K562 (cell line): Measurements from ENCODE around the gene DYNLL1. TPM values are rescaled to one million over a fixed set of nuclear protein-coding genes. Genes with fewer than 3 reads are reported as not detected.

Source experiments
- ATAC-seq: fragments of 200-7000 bp; cut with Tn5 transposase; 3 replicates; pipeline ENCODE4 v1.9.1; 2020; ENCODE audit warnings: moderate library complexity
- BruUV-seq: library from RNA; stranded (reverse); fragments of 400-500 nt; replicated peaks from 2 replicates; lab custom pipeline; 2021; lab: Mats Ljungman, UMichigan
- CTCF ChIA-PET: fragments of 300-600 bp; formaldehyde crosslinking; extraction: SDS; loops from one replicate; lab custom pipeline; 2021; ENCODE audit warnings: low intra/inter-chr PET ratio; lab: Yijun Ruan, JAX
- POLR2A ChIA-PET: fragments of 300-600, 350-650 bp; sonication (Branson Sonifier 250); formaldehyde crosslinking; extraction: SDS; loops from one replicate; lab custom pipeline; 2021; ENCODE audit warnings: antibody characterized with exemption, inconsistent platforms; lab: Yijun Ruan, JAX
- DNase-seq, 4 experiments: peaks; one replicate each; pipeline versions ENCODE4 v3.0.0 to v3.0.0-alpha.2; 2011 to 2018; ENCODE audit warnings: low spot score in 3 of 4, mixed read lengths in 3 of 4; ENCODE audit errors: extremely low read depth in 1 of 4
- FAIRE-seq: peaks from 2 replicates; lab custom pipeline; 2011; peaks lifted over from hg19 to GRCh38; lab: Jason Lieb, UNC
- H2AFZ ChIP-seq: 2 replicates; pipeline ENCODE4 v1.6.0; 2011; ENCODE audit warnings: low read depth, low read length, control low read depth, inconsistent platforms
- H3K27ac ChIP-seq: fragments of 200-600 bp; 3 replicates; pipeline ENCODE4 v1.8.0; 2011; ENCODE audit warnings: low read depth, mild to moderate bottlenecking, control low read depth, inconsistent platforms, low read length, moderate library complexity, mixed read lengths; ENCODE audit errors: extremely low read depth
- H3K27me3 ChIP-seq, 2 experiments: fragments of 300-600 bp in 1 of 2; 2 replicates in 1 of 2; 3 replicates in 1 of 2; pipeline versions ENCODE4 v1.6.0 to v1.8.0; 2011; ENCODE audit warnings: inconsistent platforms in 2 of 2, low read length in 2 of 2, mild to moderate bottlenecking in 1 of 2, mixed read lengths in 1 of 2, moderate library complexity in 1 of 2; ENCODE audit not compliant: control insufficient read depth in 2 of 2, insufficient read depth in 2 of 2
- H3K36me3 ChIP-seq: fragments of 300-600 bp; 3 replicates; pipeline ENCODE4 v1.8.0; 2011; ENCODE audit warnings: mild to moderate bottlenecking, low read length, inconsistent platforms; ENCODE audit not compliant: control insufficient read depth, insufficient read depth
- H3K4me1 ChIP-seq, 2 experiments: fragments of 200-600 bp in 1 of 2; replicated peaks in 1 of 2; 2 replicates in 1 of 2; 3 replicates in 1 of 2; pipeline versions ENCODE4 v1.5.1 to v1.8.0; 2011; ENCODE audit warnings: inconsistent platforms in 2 of 2, low read length in 2 of 2, mild to moderate bottlenecking in 1 of 2, mixed read lengths in 1 of 2, moderate library complexity in 1 of 2; ENCODE audit not compliant: control insufficient read depth in 2 of 2, insufficient read depth in 2 of 2
- H3K4me2 ChIP-seq: 2 replicates; pipeline ENCODE4 v1.6.1; 2011; ENCODE audit warnings: low read length, control low read depth, inconsistent platforms, mixed read lengths; ENCODE audit not compliant: insufficient read depth
- H3K4me3 ChIP-seq: fragments of 200-600 bp; sonication (generic), shearing (Covaris generic); 2 replicates; pipeline ENCODE4 v1.5.1; 2016; ENCODE audit warnings: control low read depth, inconsistent platforms
- H3K79me2 ChIP-seq: fragments of 200-600 bp; 3 replicates; pipeline ENCODE4 v1.8.0; 2011; ENCODE audit warnings: low read length, inconsistent platforms; ENCODE audit not compliant: control insufficient read depth, insufficient read depth
- H3K9ac ChIP-seq, 2 experiments: 2 replicates each; pipeline versions ENCODE4 v1.6.0 to v1.6.1; 2011; ENCODE audit warnings: low read depth in 2 of 2, low read length in 2 of 2, control low read depth in 1 of 2, inconsistent platforms in 1 of 2, mild to moderate bottlenecking in 1 of 2, mixed read lengths in 1 of 2; ENCODE audit not compliant: insufficient read depth in 1 of 2
- H3K9me1 ChIP-seq: one replicate; pipeline ENCODE4 v1.6.0; 2011; ENCODE audit warnings: inconsistent platforms, mild to moderate bottlenecking, low read length, moderate library complexity; ENCODE audit not compliant: control insufficient read depth, insufficient read depth
- H3K9me3 ChIP-seq: replicated peaks from 2 replicates; pipeline ENCODE4 v1.5.1; 2011; ENCODE audit warnings: low read depth, low read length, inconsistent platforms; ENCODE audit not compliant: control insufficient read depth, insufficient read depth
- H4K20me1 ChIP-seq: replicated peaks from 2 replicates; pipeline ENCODE4 v1.6.1; 2011; ENCODE audit warnings: low read length, inconsistent platforms, mixed read lengths; ENCODE audit not compliant: control insufficient read depth, insufficient read depth
- ATF3 ChIP-seq, 2 experiments: fragments of 450-650 bp in 1 of 2; sonication (generic) in 1 of 2; formaldehyde crosslinking in 1 of 2; IDR thresholded peaks in 1 of 2; conservative IDR thresholded peaks in 1 of 2; 2 replicates each; pipeline versions ENCODE4 v1.6.1 to v1.8.1; 2016 to 2023; ENCODE audit warnings: mild to moderate bottlenecking in 2 of 2, moderate library complexity in 2 of 2, inconsistent platforms in 1 of 2, missing genetic modification reagents in 1 of 2
- CBFA2T3 ChIP-seq: fragments of 450-650 bp; IDR thresholded peaks from 2 replicates; pipeline ENCODE4 v1.6.1; 2017
- CREB3L1 ChIP-seq: fragments of 450-650 bp; IDR thresholded peaks from 2 replicates; pipeline ENCODE4 v1.6.1; 2014; ENCODE audit warnings: low read depth, mild to moderate bottlenecking, moderate library complexity, borderline replicate concordance
- ETV6 ChIP-seq, 3 experiments: fragments of 150-350 bp in 1 of 3; sonication (generic) in 1 of 3; formaldehyde crosslinking in 1 of 3; IDR thresholded peaks; 2 replicates each; pipeline versions ENCODE4 v1.6.1 to v1.8.0; 2014 to 2022; ENCODE audit warnings: borderline replicate concordance in 2 of 3, low read depth in 2 of 3, antibody characterized with exemption in 1 of 3, low read length in 1 of 3, mild to moderate bottlenecking in 1 of 3, missing genetic modification reagents in 1 of 3
- JUN ChIP-seq, 2 experiments: sonication (generic) in 1 of 2; formaldehyde crosslinking in 1 of 2; IDR thresholded peaks; 2 replicates each; pipeline versions ENCODE4 v1.6.1 to v1.8.0; 2012 to 2022; ENCODE audit warnings: borderline replicate concordance in 2 of 2, mild to moderate bottlenecking in 2 of 2, improper control_type of control experiment in 1 of 2, low read depth in 1 of 2, low read length in 1 of 2, missing genetic modification reagents in 1 of 2
- JUND ChIP-seq, 2 experiments: IDR thresholded peaks; 2 replicates in 1 of 2; 3 replicates in 1 of 2; pipeline ENCODE4 v1.6.1; 2011; ENCODE audit warnings: borderline replicate concordance in 2 of 2, low read depth in 2 of 2, low read length in 2 of 2, improper control_type of control experiment in 1 of 2, missing biosample characterization in 1 of 2, missing genetic modification characterization in 1 of 2, missing genetic modification reagents in 1 of 2
- LARP7 ChIP-seq: fragments of 450-650 bp; IDR thresholded peaks from 2 replicates; pipeline ENCODE4 v1.6.1; 2016
- MCM3 ChIP-seq: fragments of 450-650 bp; IDR thresholded peaks from 2 replicates; pipeline ENCODE4 v1.6.1; 2016
- NCOA4 ChIP-seq: fragments of 450-650 bp; IDR thresholded peaks from 2 replicates; pipeline ENCODE4 v1.6.1; 2018; ENCODE audit warnings: mild to moderate bottlenecking; ENCODE audit not compliant: partially characterized antibody
- NR1H2 ChIP-seq: sonication (generic); formaldehyde crosslinking; IDR thresholded peaks from 2 replicates; pipeline ENCODE4 v1.4.0; 2020; ENCODE audit warnings: mild to moderate bottlenecking, missing genetic modification reagents
- RUNX1 ChIP-seq: sonication (generic); IDR thresholded peaks from 2 replicates; pipeline ENCODE4 v1.6.1; 2016; ENCODE audit warnings: antibody characterized with exemption, low read depth
- SMARCA5 ChIP-seq: fragments of 450-650 bp; IDR thresholded peaks from 2 replicates; pipeline ENCODE4 v1.6.1; 2016
- SPI1 ChIP-seq: IDR thresholded peaks from 2 replicates; pipeline ENCODE4 v1.6.1; 2011; ENCODE audit warnings: low read depth, low read length, control low read depth, borderline replicate concordance
- ZEB2 ChIP-seq: fragments of 450-650 bp; IDR thresholded peaks from 2 replicates; pipeline ENCODE4 v1.6.1; 2016
- ZNF436 ChIP-seq: fragments of 250-450, 450-650 bp; sonication (Bioruptor Pico); formaldehyde crosslinking; IDR thresholded peaks from 2 replicates; pipeline ENCODE4 v1.7.0; 2020; ENCODE audit warnings: mild to moderate bottlenecking
- ZNF507 ChIP-seq: conservative IDR thresholded peaks from 2 replicates; pipeline ENCODE4 v1.6.1; 2017; ENCODE audit warnings: missing genetic modification characterization, missing compliant biosample characterization
- ZNF511 ChIP-seq: sonication (generic); formaldehyde crosslinking; IDR thresholded peaks from 2 replicates; pipeline ENCODE4 v1.8.0; 2022; ENCODE audit warnings: mild to moderate bottlenecking, missing genetic modification reagents
- ZNF551 ChIP-seq: fragments of 250-450 bp; sonication (Bioruptor Pico); IDR thresholded peaks from 2 replicates; pipeline ENCODE4 v1.5.0; 2021; ENCODE audit warnings: mild to moderate bottlenecking, moderate library complexity
- WGBS: fragments of 100-300 bp; shearing (Covaris generic); methylation state at CpG from one replicate; pipeline ENCODE4 v1.1.6; 2016; ENCODE audit warnings: low coverage, mixed read lengths; ENCODE audit not compliant: insufficient coverage; ENCODE audit errors: missing lambda C conversion rate; 5-methylcytosine and 5-hydroxymethylcytosine counted together
- in situ Hi-C: fragments of 300-500 bp; cut with MboI; formaldehyde crosslinking; loops from 4 replicates; pipeline ENCODE4 v1.15.0; 2018; ENCODE audit warnings: inconsistent platforms, mixed read lengths
- intact Hi-C: fragments of 100-400 bp; cut with micrococcal nuclease; formaldehyde crosslinking; loops from 2 replicates; pipeline ENCODE4 v1.14.2; 2022
- polyA plus RNA-seq, 8 experiments: library from polyadenylated mRNA; depleted of rRNA in 4 of 8; stranded (reverse) in 5 of 8; unstranded in 3 of 8; fragments of >200 nt; fragmentation: Nextera tagmentation in 2 of 8; fragmentation: Illumina TruSeq in 1 of 8; extraction: Ambion mirVana in 2 of 8; extraction: Trizol in 1 of 8; gene quantifications; 2 replicates each; pipeline versions ENCODE4 v1.2.1 to v1.2.3, GENCODE V29; 2011 to 2014; ENCODE audit warnings: inconsistent platforms in 1 of 8, missing spikeins in 1 of 8
- total RNA-seq, 7 experiments: library from RNA; depleted of rRNA in 6 of 7; stranded (reverse); fragments of >200 nt in 6 of 7; fragmentation: Illumina TruSeq in 2 of 7; extraction: Trizol in 2 of 7; gene quantifications; 2 replicates each; pipeline versions ENCODE4 v1.2.1 to v1.2.3, GENCODE V29; 2011 to 2021; ENCODE audit warnings: low replicate concordance in 1 of 7
- TF ChIP-seq, protein P1 (sequence below): sonication (generic); formaldehyde crosslinking; IDR thresholded peaks from 2 replicates; pipeline ENCODE4 v1.8.0; 2022; ENCODE audit warnings: mild to moderate bottlenecking, missing genetic modification reagents

Gene DYNLL1
- total and polyA plus RNA-seq, 9 of the 15 experiments (the other 6 are each of a cell fraction or from before 2014, with no cell fraction given): 303 to 1,112 (median 468) TPM

DNA sequence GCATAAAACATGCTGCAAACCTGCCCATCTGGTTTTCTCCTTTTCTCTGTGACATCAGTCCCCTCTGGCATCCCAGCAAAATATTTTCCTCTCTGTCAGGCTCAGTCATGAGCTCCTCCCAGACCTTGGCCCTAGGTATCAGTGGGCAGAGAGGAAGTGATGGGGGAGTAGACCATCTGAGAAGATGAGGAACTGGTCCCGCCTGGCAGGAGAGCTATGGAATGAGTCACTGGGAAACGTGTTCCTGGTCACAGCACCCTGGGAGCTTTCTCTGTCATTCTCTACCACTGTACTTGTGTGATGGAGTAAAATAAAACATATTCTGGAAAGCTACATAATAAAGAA is 21.3 kb upstream of the DYNLL1 start:
- FAIRE-seq (peak; percentile 76), ATAC-seq (no peak), DNase-seq (peak; percentile 43 to 71 (median 52))
- Histone ChIP-seq H3K9ac (peak overlapping the region in 1 of 2 experiments; percentile 7; a peak in 1 of 4 replicates), H3K27me3 (no peaks in the 10 kb centered on the region), H3K79me2 (peaks cover 56% of the 10 kb centered on the region), H4K20me1 (no peaks in the 10 kb centered on the region), H3K4me2 (peak overlapping the region; percentile 2), H3K4me1 (peaks cover 26 to 34% of the 10 kb centered on the region in 2 experiments), H3K9me1 (no peaks in the 10 kb centered on the region), H3K27ac (no peak overlapping the region), H2AFZ (no peak overlapping the region), H3K9me3 (no peaks in the 10 kb centered on the region), H3K4me3 (no peak overlapping the region), H3K36me3 (peaks cover 3% of the 10 kb centered on the region; the same call in 2 of the 3 replicates)
- CTCF ChIA-PET: no interaction called here
- BruUV-seq: no TSS peak
- intact Hi-C loops: no loop called here
- in situ Hi-C loops: no loop called here
- POLR2A ChIA-PET: interaction anchor here (0.7 to 2.9 kb wide), 9 partner anchors 9 to 183 kb away, joined by 3 to 13 read pairs (median 9); partner anchors contain the start of genes DYNLL1 and RNU4-2
- WGBS: 11% methylated on average over 2 of the region's 2 CpGs
- no peak for TF ChIP-seq ZNF551
- TF ChIP-seq CBFA2T3: no peak
- no peak for TF ChIP-seq NCOA4
- TF ChIP-seq ZEB2: peak; percentile 63
- TF ChIP-seq, protein P1, sequence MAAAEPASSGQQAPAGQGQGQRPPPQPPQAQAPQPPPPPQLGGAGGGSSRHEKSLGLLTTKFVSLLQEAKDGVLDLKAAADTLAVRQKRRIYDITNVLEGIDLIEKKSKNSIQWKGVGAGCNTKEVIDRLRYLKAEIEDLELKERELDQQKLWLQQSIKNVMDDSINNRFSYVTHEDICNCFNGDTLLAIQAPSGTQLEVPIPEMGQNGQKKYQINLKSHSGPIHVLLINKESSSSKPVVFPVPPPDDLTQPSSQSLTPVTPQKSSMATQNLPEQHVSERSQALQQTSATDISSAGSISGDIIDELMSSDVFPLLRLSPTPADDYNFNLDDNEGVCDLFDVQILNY (CRISPR knock-in tag): no peak
- peak; percentile 96 for TF ChIP-seq SPI1
- no peak for TF ChIP-seq ZNF511 (CRISPR knock-in tag)
- TF ChIP-seq ETV6 (IDR thresholded peaks at IDR 0.05; ENCODE audit: borderline replicate concordance in 1 of 2, low read depth in 2 of 2, low read length in 1 of 2): no peak
- TF ChIP-seq ETV6 (CRISPR knock-in tag; IDR thresholded peaks at IDR 0.05; ENCODE audit: borderline replicate concordance): no peak
- TF ChIP-seq ZNF507: no peak
- no peak for TF ChIP-seq ZNF436 (CRISPR knock-in tag)
- no peak for TF ChIP-seq CREB3L1
- TF ChIP-seq LARP7: no peak
- TF ChIP-seq JUND (IDR thresholded peaks at IDR 0.05; ENCODE audit: borderline replicate concordance, low read depth, low read length): peak; percentile 78
- peak; percentile 63; the same call in 1 of the 3 replicates for TF ChIP-seq JUND (tag; IDR thresholded peaks at IDR 0.05; ENCODE audit: borderline replicate concordance, low read depth, low read length)
- no peak for TF ChIP-seq RUNX1
- no peak for TF ChIP-seq SMARCA5
- no peak for TF ChIP-seq MCM3
- TF ChIP-seq NR1H2 (CRISPR knock-in tag): no peak
- TF ChIP-seq JUN (IDR thresholded peaks at IDR 0.05; ENCODE audit: borderline replicate concordance, low read depth, low read length): peak; percentile 79; the same call in 1 of the 2 replicates
- no peak for TF ChIP-seq JUN (CRISPR knock-in tag; IDR thresholded peaks at IDR 0.05; ENCODE audit: borderline replicate concordance)
- TF ChIP-seq ATF3 (IDR thresholded peaks at IDR 0.05): peak; percentile 61
- TF ChIP-seq ATF3 (CRISPR knock-in tag; conservative IDR thresholded peaks at IDR 0.05): no peak
